Thyroid gland (tissue), 4 donors: ENCODE results near the gene OTOG.

ENCODE experiments used
- POLR2A ChIP-seq, 2 donors: fragments of 450-650 bp; IDR thresholded peaks; one replicate each; pipeline ENCODE4 v1.6.1; 2017; ENCODE audit warnings: antibody characterized with exemption in 2 of 2, mild to moderate bottlenecking in 2 of 2, moderate library complexity in 1 of 2
- TF ChIP-seq, protein P1 (sequence below), 6 experiments: fragments of 200-600 bp in 3 of 6; fragments of 450-650 bp in 3 of 6; sonication (generic) in 3 of 6; IDR thresholded peaks; one replicate each; pipeline ENCODE4 v1.5.1; 2016 to 2019; ENCODE audit warnings: antibody characterized with exemption in 6 of 6, mild to moderate bottlenecking in 2 of 6, inconsistent platforms in 1 of 6, moderate library complexity in 1 of 6

DNA sequence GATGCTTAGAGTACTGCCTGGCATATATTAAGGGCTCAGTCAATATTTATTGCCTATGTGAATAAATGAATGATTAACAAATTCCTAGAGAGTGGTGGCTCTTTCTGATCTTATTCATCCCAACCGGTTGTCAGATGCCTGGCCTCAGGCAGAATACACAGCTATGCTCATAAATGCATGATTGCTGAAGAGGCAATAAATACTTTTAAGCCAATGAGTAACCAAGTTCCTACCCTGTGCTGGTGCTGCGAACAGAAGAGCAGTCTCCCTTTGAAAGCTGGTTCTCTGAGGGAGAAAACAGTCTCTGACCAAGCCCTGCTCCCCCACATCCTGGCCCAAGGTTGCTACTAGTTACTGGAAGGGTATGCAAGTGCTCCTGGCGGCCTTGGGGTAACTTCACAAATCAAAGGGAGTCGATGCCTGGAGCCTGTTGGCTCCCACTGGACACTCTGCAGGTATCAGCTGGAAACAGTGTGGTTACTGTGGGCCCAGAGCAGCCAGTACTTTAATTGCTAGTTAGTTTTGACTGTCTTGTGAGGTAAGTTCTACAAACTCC, 5.7 kb upstream of the OTOG start:
- TF ChIP-seq, protein P1, sequence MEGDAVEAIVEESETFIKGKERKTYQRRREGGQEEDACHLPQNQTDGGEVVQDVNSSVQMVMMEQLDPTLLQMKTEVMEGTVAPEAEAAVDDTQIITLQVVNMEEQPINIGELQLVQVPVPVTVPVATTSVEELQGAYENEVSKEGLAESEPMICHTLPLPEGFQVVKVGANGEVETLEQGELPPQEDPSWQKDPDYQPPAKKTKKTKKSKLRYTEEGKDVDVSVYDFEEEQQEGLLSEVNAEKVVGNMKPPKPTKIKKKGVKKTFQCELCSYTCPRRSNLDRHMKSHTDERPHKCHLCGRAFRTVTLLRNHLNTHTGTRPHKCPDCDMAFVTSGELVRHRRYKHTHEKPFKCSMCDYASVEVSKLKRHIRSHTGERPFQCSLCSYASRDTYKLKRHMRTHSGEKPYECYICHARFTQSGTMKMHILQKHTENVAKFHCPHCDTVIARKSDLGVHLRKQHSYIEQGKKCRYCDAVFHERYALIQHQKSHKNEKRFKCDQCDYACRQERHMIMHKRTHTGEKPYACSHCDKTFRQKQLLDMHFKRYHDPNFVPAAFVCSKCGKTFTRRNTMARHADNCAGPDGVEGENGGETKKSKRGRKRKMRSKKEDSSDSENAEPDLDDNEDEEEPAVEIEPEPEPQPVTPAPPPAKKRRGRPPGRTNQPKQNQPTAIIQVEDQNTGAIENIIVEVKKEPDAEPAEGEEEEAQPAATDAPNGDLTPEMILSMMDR (IDR thresholded peaks at IDR 0.05): no peak
- TF ChIP-seq POLR2A (IDR thresholded peaks at IDR 0.05): no peak
